ENCODE results near the gene RPGRIP1L. TPM values are rescaled to one million over a fixed set of nuclear protein-coding genes. Genes with fewer than 3 reads are reported as not detected.

Gene RPGRIP1L
- total RNA-seq, 1 experiment from 2014 or later: 9.8 TPM

DNA sequence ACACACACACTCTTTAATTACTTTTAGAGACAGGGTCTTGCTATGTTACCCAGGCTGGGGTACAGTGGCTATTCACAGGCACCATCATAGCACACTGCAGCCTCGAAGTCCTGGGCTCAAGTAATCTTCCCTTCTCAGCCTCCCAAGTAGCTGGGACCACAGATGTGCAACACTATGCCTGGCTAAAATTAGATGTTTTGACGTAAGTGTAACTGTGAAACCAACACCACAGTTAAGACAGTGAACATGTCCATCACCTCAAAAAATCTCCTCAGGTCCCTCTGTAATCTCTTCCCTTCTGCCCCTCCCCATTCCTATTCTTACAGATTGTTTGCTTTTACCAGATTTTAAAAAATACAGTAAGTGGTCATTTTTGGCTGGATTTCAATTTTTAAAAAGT lies 66.7 kb downstream of the RPGRIP1L start (continued):
- TF ChIP-seq, protein P1, sequence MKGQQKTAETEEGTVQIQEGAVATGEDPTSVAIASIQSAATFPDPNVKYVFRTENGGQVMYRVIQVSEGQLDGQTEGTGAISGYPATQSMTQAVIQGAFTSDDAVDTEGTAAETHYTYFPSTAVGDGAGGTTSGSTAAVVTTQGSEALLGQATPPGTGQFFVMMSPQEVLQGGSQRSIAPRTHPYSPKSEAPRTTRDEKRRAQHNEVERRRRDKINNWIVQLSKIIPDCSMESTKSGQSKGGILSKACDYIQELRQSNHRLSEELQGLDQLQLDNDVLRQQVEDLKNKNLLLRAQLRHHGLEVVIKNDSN (CRISPR knock-in tag; IDR thresholded peaks at IDR 0.05): no peak
- TF ChIP-seq, protein P2, sequence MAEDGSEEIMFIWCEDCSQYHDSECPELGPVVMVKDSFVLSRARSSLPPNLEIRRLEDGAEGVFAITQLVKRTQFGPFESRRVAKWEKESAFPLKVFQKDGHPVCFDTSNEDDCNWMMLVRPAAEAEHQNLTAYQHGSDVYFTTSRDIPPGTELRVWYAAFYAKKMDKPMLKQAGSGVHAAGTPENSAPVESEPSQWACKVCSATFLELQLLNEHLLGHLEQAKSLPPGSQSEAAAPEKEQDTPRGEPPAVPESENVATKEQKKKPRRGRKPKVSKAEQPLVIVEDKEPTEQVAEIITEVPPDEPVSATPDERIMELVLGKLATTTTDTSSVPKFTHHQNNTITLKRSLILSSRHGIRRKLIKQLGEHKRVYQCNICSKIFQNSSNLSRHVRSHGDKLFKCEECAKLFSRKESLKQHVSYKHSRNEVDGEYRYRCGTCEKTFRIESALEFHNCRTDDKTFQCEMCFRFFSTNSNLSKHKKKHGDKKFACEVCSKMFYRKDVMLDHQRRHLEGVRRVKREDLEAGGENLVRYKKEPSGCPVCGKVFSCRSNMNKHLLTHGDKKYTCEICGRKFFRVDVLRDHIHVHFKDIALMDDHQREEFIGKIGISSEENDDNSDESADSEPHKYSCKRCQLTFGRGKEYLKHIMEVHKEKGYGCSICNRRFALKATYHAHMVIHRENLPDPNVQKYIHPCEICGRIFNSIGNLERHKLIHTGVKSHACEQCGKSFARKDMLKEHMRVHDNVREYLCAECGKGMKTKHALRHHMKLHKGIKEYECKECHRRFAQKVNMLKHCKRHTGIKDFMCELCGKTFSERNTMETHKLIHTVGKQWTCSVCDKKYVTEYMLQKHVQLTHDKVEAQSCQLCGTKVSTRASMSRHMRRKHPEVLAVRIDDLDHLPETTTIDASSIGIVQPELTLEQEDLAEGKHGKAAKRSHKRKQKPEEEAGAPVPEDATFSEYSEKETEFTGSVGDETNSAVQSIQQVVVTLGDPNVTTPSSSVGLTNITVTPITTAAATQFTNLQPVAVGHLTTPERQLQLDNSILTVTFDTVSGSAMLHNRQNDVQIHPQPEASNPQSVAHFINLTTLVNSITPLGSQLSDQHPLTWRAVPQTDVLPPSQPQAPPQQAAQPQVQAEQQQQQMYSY (CRISPR knock-in tag; IDR thresholded peaks at IDR 0.05): no peak
- TF ChIP-seq, protein P3, sequence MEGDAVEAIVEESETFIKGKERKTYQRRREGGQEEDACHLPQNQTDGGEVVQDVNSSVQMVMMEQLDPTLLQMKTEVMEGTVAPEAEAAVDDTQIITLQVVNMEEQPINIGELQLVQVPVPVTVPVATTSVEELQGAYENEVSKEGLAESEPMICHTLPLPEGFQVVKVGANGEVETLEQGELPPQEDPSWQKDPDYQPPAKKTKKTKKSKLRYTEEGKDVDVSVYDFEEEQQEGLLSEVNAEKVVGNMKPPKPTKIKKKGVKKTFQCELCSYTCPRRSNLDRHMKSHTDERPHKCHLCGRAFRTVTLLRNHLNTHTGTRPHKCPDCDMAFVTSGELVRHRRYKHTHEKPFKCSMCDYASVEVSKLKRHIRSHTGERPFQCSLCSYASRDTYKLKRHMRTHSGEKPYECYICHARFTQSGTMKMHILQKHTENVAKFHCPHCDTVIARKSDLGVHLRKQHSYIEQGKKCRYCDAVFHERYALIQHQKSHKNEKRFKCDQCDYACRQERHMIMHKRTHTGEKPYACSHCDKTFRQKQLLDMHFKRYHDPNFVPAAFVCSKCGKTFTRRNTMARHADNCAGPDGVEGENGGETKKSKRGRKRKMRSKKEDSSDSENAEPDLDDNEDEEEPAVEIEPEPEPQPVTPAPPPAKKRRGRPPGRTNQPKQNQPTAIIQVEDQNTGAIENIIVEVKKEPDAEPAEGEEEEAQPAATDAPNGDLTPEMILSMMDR (IDR thresholded peaks at IDR 0.05): no peak
- no peak for TF ChIP-seq KAT7 (CRISPR knock-in tag; IDR thresholded peaks at IDR 0.05; ENCODE audit: borderline replicate concordance)
- TF ChIP-seq, protein P4, sequence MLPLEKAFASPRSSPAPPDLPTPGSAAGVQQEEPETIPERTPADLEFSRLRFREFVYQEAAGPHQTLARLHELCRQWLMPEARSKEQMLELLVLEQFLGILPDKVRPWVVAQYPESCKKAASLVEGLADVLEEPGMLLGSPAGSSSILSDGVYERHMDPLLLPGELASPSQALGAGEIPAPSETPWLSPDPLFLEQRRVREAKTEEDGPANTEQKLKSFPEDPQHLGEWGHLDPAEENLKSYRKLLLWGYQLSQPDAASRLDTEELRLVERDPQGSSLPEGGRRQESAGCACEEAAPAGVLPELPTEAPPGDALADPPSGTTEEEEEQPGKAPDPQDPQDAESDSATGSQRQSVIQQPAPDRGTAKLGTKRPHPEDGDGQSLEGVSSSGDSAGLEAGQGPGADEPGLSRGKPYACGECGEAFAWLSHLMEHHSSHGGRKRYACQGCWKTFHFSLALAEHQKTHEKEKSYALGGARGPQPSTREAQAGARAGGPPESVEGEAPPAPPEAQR (CRISPR knock-in tag; IDR thresholded peaks at IDR 0.05): no peak
- TF ChIP-seq, protein P5, sequence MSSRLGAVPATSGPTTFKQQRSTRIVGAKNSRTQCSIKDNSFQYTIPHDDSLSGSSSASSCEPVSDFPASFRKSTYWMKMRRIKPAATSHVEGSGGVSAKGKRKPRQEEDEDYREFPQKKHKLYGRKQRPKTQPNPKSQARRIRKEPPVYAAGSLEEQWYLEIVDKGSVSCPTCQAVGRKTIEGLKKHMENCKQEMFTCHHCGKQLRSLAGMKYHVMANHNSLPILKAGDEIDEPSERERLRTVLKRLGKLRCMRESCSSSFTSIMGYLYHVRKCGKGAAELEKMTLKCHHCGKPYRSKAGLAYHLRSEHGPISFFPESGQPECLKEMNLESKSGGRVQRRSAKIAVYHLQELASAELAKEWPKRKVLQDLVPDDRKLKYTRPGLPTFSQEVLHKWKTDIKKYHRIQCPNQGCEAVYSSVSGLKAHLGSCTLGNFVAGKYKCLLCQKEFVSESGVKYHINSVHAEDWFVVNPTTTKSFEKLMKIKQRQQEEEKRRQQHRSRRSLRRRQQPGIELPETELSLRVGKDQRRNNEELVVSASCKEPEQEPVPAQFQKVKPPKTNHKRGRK (CRISPR knock-in tag; IDR thresholded peaks at IDR 0.05; ENCODE audit: borderline replicate concordance): no peak

DNA sequence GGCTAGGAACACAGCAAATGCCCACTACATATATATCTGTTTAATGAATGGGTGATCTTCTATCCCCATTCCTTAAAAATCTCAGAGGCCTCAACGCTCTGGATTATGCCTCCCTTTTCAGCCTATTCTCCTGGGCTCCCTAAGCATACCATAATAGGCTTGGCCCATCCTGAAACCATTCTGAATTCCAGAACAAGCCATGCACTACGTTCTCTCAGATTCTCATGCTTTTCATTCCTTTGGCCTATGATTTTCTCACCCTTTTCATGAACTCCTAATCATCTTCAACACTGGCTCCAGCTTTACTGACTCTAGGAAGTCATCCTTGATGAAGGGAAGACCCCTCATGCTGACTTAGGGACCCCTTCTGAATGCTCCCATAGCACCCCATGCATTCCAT lies 71.1 kb downstream of the RPGRIP1L start:
- ChIA-PET CTCF (no interaction called here), POLR2A (no interaction called here)
- Mint-ChIP-seq H3K36me3 (peaks cover 7% of the 10 kb centered on the region), H3K27ac (no peak overlapping the region), H3K4me3 (no peak overlapping the region), H3K27me3 (ENCODE audit: low read depth) (no peaks in the 10 kb centered on the region), H3K9me3 (no peaks in the 10 kb centered on the region), H3K4me1 (no peaks in the 10 kb centered on the region)
- DNase-seq (ENCODE audit: low spot score) (no peak), ATAC-seq (no peak)
- TF ChIP-seq ZNF219 (CRISPR knock-in tag; IDR thresholded peaks at IDR 0.05; ENCODE audit: borderline replicate concordance): no peak
- TF ChIP-seq, protein P6, sequence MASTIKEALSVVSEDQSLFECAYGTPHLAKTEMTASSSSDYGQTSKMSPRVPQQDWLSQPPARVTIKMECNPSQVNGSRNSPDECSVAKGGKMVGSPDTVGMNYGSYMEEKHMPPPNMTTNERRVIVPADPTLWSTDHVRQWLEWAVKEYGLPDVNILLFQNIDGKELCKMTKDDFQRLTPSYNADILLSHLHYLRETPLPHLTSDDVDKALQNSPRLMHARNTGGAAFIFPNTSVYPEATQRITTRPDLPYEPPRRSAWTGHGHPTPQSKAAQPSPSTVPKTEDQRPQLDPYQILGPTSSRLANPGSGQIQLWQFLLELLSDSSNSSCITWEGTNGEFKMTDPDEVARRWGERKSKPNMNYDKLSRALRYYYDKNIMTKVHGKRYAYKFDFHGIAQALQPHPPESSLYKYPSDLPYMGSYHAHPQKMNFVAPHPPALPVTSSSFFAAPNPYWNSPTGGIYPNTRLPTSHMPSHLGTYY (CRISPR knock-in tag; IDR thresholded peaks at IDR 0.05): no peak
- TF ChIP-seq NFATC4 (CRISPR knock-in tag; IDR thresholded peaks at IDR 0.05): no peak
- TF ChIP-seq KAT7 (CRISPR knock-in tag; IDR thresholded peaks at IDR 0.05; ENCODE audit: borderline replicate concordance): no peak
- TF ChIP-seq RORB (CRISPR knock-in tag; IDR thresholded peaks at IDR 0.05): no peak
- TF ChIP-seq, protein P7, sequence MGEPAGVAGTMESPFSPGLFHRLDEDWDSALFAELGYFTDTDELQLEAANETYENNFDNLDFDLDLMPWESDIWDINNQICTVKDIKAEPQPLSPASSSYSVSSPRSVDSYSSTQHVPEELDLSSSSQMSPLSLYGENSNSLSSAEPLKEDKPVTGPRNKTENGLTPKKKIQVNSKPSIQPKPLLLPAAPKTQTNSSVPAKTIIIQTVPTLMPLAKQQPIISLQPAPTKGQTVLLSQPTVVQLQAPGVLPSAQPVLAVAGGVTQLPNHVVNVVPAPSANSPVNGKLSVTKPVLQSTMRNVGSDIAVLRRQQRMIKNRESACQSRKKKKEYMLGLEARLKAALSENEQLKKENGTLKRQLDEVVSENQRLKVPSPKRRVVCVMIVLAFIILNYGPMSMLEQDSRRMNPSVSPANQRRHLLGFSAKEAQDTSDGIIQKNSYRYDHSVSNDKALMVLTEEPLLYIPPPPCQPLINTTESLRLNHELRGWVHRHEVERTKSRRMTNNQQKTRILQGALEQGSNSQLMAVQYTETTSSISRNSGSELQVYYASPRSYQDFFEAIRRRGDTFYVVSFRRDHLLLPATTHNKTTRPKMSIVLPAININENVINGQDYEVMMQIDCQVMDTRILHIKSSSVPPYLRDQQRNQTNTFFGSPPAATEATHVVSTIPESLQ (CRISPR knock-in tag; IDR thresholded peaks at IDR 0.05): no peak
- no peak for TF ChIP-seq NFE2L1 (CRISPR knock-in tag; IDR thresholded peaks at IDR 0.05)
- TF ChIP-seq ZNF138 (CRISPR knock-in tag; conservative IDR thresholded peaks at IDR 0.05): no peak
- TF ChIP-seq, protein P8, sequence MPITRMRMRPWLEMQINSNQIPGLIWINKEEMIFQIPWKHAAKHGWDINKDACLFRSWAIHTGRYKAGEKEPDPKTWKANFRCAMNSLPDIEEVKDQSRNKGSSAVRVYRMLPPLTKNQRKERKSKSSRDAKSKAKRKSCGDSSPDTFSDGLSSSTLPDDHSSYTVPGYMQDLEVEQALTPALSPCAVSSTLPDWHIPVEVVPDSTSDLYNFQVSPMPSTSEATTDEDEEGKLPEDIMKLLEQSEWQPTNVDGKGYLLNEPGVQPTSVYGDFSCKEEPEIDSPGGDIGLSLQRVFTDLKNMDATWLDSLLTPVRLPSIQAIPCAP (CRISPR knock-in tag; IDR thresholded peaks at IDR 0.05): no peak
- TF ChIP-seq, protein P9, sequence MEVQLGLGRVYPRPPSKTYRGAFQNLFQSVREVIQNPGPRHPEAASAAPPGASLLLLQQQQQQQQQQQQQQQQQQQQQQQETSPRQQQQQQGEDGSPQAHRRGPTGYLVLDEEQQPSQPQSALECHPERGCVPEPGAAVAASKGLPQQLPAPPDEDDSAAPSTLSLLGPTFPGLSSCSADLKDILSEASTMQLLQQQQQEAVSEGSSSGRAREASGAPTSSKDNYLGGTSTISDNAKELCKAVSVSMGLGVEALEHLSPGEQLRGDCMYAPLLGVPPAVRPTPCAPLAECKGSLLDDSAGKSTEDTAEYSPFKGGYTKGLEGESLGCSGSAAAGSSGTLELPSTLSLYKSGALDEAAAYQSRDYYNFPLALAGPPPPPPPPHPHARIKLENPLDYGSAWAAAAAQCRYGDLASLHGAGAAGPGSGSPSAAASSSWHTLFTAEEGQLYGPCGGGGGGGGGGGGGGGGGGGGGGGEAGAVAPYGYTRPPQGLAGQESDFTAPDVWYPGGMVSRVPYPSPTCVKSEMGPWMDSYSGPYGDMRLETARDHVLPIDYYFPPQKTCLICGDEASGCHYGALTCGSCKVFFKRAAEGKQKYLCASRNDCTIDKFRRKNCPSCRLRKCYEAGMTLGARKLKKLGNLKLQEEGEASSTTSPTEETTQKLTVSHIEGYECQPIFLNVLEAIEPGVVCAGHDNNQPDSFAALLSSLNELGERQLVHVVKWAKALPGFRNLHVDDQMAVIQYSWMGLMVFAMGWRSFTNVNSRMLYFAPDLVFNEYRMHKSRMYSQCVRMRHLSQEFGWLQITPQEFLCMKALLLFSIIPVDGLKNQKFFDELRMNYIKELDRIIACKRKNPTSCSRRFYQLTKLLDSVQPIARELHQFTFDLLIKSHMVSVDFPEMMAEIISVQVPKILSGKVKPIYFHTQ (CRISPR knock-in tag; IDR thresholded peaks at IDR 0.05): no peak

All from WTC11 (cell line).